PC-3 (cell line): ENCODE measurements around the gene TTC33.

Source experiments
- EZH2 ChIP-seq: fragments of 300-600 bp; sonication (generic); IDR thresholded peaks from one replicate; pipeline ENCODE4 v1.6.1; 2017; ENCODE audit warnings: antibody characterized with exemption, mild to moderate bottlenecking, low read length; ENCODE audit not compliant: unreplicated experiment
- EZH2phosphoT487 ChIP-seq: fragments of 300-600 bp; sonication (generic); IDR thresholded peaks from 2 replicates; pipeline ENCODE4 v1.6.1; 2018; ENCODE audit warnings: mild to moderate bottlenecking, antibody characterized with exemption, low read length, borderline replicate concordance
- TF ChIP-seq, protein P1 (sequence below): fragments of 300-600 bp; sonication (generic); conservative IDR thresholded peaks from 2 replicates; pipeline ENCODE4 v1.5.1; 2017; ENCODE audit warnings: antibody characterized with exemption, low read depth, mild to moderate bottlenecking, low read length

DNA sequence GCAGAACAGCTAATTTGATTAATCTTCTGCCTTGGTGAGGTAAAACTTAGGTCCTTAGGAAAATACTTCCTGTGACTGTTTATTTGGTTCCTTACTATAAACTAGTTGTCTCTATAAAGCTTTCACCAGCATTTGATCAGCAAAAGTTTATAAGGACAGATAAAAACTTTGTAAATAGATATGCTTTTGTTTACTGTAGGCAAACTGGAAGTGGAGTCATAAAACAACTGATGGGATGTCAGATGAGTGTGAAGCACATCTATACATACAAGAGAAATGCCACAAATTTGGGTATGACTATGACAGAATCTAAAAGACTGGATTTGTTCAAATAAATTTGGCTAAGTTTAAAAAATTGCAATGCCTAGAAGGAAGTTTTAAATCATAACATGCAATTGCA lies 70.6 kb downstream of the TTC33 start:
- TF ChIP-seq, protein P1, sequence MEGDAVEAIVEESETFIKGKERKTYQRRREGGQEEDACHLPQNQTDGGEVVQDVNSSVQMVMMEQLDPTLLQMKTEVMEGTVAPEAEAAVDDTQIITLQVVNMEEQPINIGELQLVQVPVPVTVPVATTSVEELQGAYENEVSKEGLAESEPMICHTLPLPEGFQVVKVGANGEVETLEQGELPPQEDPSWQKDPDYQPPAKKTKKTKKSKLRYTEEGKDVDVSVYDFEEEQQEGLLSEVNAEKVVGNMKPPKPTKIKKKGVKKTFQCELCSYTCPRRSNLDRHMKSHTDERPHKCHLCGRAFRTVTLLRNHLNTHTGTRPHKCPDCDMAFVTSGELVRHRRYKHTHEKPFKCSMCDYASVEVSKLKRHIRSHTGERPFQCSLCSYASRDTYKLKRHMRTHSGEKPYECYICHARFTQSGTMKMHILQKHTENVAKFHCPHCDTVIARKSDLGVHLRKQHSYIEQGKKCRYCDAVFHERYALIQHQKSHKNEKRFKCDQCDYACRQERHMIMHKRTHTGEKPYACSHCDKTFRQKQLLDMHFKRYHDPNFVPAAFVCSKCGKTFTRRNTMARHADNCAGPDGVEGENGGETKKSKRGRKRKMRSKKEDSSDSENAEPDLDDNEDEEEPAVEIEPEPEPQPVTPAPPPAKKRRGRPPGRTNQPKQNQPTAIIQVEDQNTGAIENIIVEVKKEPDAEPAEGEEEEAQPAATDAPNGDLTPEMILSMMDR, result no peak
- TF ChIP-seq EZH2phosphoT487 (no peak), EZH2 (no peak)
